HEK293 (cell line): ENCODE measurements around the gene TEP1.

ENCODE experiments used
- CTCF ChIA-PET: fragments of 350-600 bp; formaldehyde crosslinking; extraction: SDS; loops from one replicate; lab custom pipeline; 2021; ENCODE audit warnings: antibody characterized with exemption; lab: Yijun Ruan, JAX
- POLR2A ChIA-PET: fragments of 300-600 bp; formaldehyde crosslinking; extraction: SDS; loops from one replicate; lab custom pipeline; 2020; ENCODE audit warnings: antibody characterized with exemption, inconsistent platforms; lab: Yijun Ruan, JAX
- H3K27ac ChIP-seq: fragments of 200-500 bp; sonication (Bioruptor generic); 2 replicates; pipeline ENCODE4 v1.5.1; 2014; ENCODE audit warnings: low read depth, low read length, control low read depth, inconsistent platforms; ENCODE audit errors: extremely low read depth
- H3K36me3 ChIP-seq, 2 experiments: fragments of 200-500 bp in 1 of 2; sonication (Bioruptor generic) in 1 of 2; 1 replicate in 1 of 2; 2 replicates in 1 of 2; pipeline ENCODE4 v1.5.1; 2014 to 2017; ENCODE audit warnings: inconsistent platforms in 2 of 2, low read length in 2 of 2; ENCODE audit not compliant: control insufficient read depth in 2 of 2, insufficient read depth in 1 of 2
- H3K4me1 ChIP-seq: fragments of 200-500 bp; sonication (Bioruptor generic); 2 replicates; pipeline ENCODE4 v1.5.1; 2014; ENCODE audit warnings: mild to moderate bottlenecking, low read length, inconsistent platforms; ENCODE audit not compliant: control insufficient read depth, insufficient read depth
- H3K4me3 ChIP-seq: 2 replicates; pipeline ENCODE4 v1.5.1; 2011; ENCODE audit warnings: low read depth, mild to moderate bottlenecking, control low read depth, low read length, moderate library complexity
- H3K9me3 ChIP-seq: fragments of 200-500 bp; sonication (Bioruptor generic); 2 replicates; pipeline ENCODE4 v1.5.1; 2014; ENCODE audit warnings: low read depth, low read length, inconsistent platforms; ENCODE audit not compliant: control insufficient read depth, insufficient read depth
- INSM2 ChIP-seq: fragments of 450-650 bp; formaldehyde crosslinking; IDR thresholded peaks from 2 replicates; pipeline ENCODE4 v1.5.1; 2016; ENCODE audit warnings: missing biosample characterization, missing genetic modification characterization
- SALL2 ChIP-seq: fragments of 450-650 bp; formaldehyde crosslinking; IDR thresholded peaks from 2 replicates; pipeline ENCODE4 v1.5.0; 2017; ENCODE audit warnings: missing biosample characterization, mild to moderate bottlenecking, missing genetic modification characterization, borderline replicate concordance
- SP2 ChIP-seq: fragments of 450-650 bp; formaldehyde crosslinking; IDR thresholded peaks from 2 replicates; pipeline ENCODE4 v1.5.1; 2016; ENCODE audit warnings: missing biosample characterization, missing genetic modification characterization
- TRIM28 ChIP-seq: IDR thresholded peaks from 2 replicates; pipeline ENCODE4 v1.6.1; 2011; ENCODE audit warnings: low read length, control low read depth, borderline replicate concordance
- ZFP3 ChIP-seq: fragments of 450-650 bp; formaldehyde crosslinking; IDR thresholded peaks from 2 replicates; pipeline ENCODE4 v1.5.1; 2016; ENCODE audit warnings: low read depth, missing biosample characterization, missing genetic modification characterization
- ZNF133 ChIP-seq: fragments of 450-650 bp; formaldehyde crosslinking; IDR thresholded peaks from 2 replicates; pipeline ENCODE4 v1.5.1; 2016; ENCODE audit warnings: missing biosample characterization, missing genetic modification characterization
- ZNF148 ChIP-seq: fragments of 450-650 bp; formaldehyde crosslinking; IDR thresholded peaks from 2 replicates; pipeline ENCODE4 v1.5.0; 2017; ENCODE audit warnings: missing biosample characterization, missing genetic modification characterization, borderline replicate concordance
- ZNF366 ChIP-seq: fragments of 450-650 bp; formaldehyde crosslinking; conservative IDR thresholded peaks from 2 replicates; pipeline ENCODE4 v1.5.1; 2016; ENCODE audit warnings: missing biosample characterization, missing genetic modification characterization
- ZNF404 ChIP-seq: fragments of 450-650 bp; formaldehyde crosslinking; IDR thresholded peaks from 2 replicates; pipeline ENCODE4 v1.5.1; 2017; ENCODE audit warnings: missing biosample characterization, missing genetic modification characterization
- ZNF555 ChIP-seq: fragments of 450-650 bp; formaldehyde crosslinking; conservative IDR thresholded peaks from 2 replicates; pipeline ENCODE4 v1.5.1; 2017; ENCODE audit warnings: missing biosample characterization, mild to moderate bottlenecking, missing genetic modification characterization, inconsistent platforms
- ZNF621 ChIP-seq: fragments of 450-650 bp; formaldehyde crosslinking; IDR thresholded peaks from 2 replicates; pipeline ENCODE4 v1.5.1; 2017; ENCODE audit warnings: missing biosample characterization, missing genetic modification characterization
- ZNF624 ChIP-seq: fragments of 450-650 bp; formaldehyde crosslinking; IDR thresholded peaks from 2 replicates; pipeline ENCODE4 v1.5.1; 2017; ENCODE audit warnings: missing biosample characterization, missing genetic modification characterization
- ZNF670 ChIP-seq: fragments of 450-650 bp; formaldehyde crosslinking; IDR thresholded peaks from 2 replicates; pipeline ENCODE4 v1.5.1; 2016; ENCODE audit warnings: missing biosample characterization, missing genetic modification characterization, low read depth
- ZNF701 ChIP-seq: fragments of 450-650 bp; formaldehyde crosslinking; IDR thresholded peaks from 2 replicates; pipeline ENCODE4 v1.5.1; 2016; ENCODE audit warnings: missing biosample characterization, missing genetic modification characterization
- ZSCAN30 ChIP-seq: fragments of 450-650 bp; IDR thresholded peaks from 2 replicates; pipeline ENCODE4 v1.5.1; 2018; ENCODE audit warnings: missing biosample characterization, mild to moderate bottlenecking, missing genetic modification characterization, moderate library complexity
- ZSCAN4 ChIP-seq: fragments of 450-650 bp; formaldehyde crosslinking; IDR thresholded peaks from 2 replicates; pipeline ENCODE4 v1.5.1; 2017; ENCODE audit warnings: missing biosample characterization, missing genetic modification characterization
- TF ChIP-seq, protein P1 (sequence below): fragments of 450-650 bp; formaldehyde crosslinking; IDR thresholded peaks from 2 replicates; pipeline ENCODE4 v1.5.1; 2016; ENCODE audit warnings: missing biosample characterization, missing genetic modification characterization, low read depth
- TF ChIP-seq, protein P2 (sequence below): fragments of 450-650 bp; formaldehyde crosslinking; IDR thresholded peaks from 2 replicates; pipeline ENCODE4 v1.5.1; 2017; ENCODE audit warnings: missing biosample characterization, missing genetic modification characterization

Gene TEP1

DNA sequence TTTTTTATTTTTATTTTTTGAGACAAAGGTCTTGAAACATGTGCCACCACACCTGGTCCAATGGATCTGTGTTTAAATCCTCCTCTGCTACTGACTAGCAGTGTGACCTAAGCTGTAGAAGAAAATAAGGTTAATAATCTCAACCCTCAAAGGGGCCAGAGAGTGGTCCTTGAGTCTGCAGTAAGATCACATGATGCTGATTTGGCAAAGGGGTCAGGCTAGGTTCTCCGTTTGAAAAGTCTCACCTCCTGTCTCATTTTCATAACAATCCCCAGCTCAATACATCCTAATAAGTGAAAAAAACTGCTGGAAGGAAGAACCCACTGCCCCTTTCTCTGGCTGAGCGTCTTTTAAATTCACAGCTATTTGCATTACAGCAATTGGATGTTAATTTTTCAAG, 8.0 kb upstream of the TEP1 start:
- Histone ChIP-seq H3K36me3 (no peaks in the 10 kb centered on the region), H3K27ac (no peak overlapping the region), H3K4me1 (peaks cover 3% of the 10 kb centered on the region; the same call in 1 of the 2 replicates), H3K9me3 (no peaks in the 10 kb centered on the region), H3K4me3 (no peak overlapping the region)
- ChIA-PET CTCF (interaction anchor here (0.6 to 0.7 kb wide), 2 partner anchors 11 to 216 kb away, joined by 3 to 5 read pairs; no protein-coding TSS in a partner anchor), POLR2A (interaction anchor here (0.9 kb wide), 1 partner anchor 33 kb away, joined by 3 read pairs; the partner anchor contains the start of genes APEX1 and OSGEP)
- TF ChIP-seq ZNF148 (tag by site-specific recombination) = no peak
- no peak for TF ChIP-seq ZNF624
- TF ChIP-seq ZNF701 (tag by site-specific recombination) = no peak
- no peak for TF ChIP-seq ZNF404 (tag by site-specific recombination)
- TF ChIP-seq, protein P1, sequence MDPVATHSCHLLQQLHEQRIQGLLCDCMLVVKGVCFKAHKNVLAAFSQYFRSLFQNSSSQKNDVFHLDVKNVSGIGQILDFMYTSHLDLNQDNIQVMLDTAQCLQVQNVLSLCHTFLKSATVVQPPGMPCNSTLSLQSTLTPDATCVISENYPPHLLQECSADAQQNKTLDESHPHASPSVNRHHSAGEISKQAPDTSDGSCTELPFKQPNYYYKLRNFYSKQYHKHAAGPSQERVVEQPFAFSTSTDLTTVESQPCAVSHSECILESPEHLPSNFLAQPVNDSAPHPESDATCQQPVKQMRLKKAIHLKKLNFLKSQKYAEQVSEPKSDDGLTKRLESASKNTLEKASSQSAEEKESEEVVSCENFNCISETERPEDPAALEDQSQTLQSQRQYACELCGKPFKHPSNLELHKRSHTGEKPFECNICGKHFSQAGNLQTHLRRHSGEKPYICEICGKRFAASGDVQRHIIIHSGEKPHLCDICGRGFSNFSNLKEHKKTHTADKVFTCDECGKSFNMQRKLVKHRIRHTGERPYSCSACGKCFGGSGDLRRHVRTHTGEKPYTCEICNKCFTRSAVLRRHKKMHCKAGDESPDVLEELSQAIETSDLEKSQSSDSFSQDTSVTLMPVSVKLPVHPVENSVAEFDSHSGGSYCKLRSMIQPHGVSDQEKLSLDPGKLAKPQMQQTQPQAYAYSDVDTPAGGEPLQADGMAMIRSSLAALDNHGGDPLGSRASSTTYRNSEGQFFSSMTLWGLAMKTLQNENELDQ (tag by site-specific recombination) = no peak
- no peak for TF ChIP-seq INSM2 (tag by site-specific recombination)
- no peak for TF ChIP-seq SP2
- no peak for TF ChIP-seq ZNF366 (tag by site-specific recombination)
- no peak for TF ChIP-seq ZNF555 (tag by site-specific recombination)
- no peak for TF ChIP-seq ZSCAN4
- no peak for TF ChIP-seq ZFP3
- TF ChIP-seq TRIM28 = no peak
- TF ChIP-seq, protein P2, sequence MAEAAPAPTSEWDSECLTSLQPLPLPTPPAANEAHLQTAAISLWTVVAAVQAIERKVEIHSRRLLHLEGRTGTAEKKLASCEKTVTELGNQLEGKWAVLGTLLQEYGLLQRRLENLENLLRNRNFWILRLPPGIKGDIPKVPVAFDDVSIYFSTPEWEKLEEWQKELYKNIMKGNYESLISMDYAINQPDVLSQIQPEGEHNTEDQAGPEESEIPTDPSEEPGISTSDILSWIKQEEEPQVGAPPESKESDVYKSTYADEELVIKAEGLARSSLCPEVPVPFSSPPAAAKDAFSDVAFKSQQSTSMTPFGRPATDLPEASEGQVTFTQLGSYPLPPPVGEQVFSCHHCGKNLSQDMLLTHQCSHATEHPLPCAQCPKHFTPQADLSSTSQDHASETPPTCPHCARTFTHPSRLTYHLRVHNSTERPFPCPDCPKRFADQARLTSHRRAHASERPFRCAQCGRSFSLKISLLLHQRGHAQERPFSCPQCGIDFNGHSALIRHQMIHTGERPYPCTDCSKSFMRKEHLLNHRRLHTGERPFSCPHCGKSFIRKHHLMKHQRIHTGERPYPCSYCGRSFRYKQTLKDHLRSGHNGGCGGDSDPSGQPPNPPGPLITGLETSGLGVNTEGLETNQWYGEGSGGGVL (tag by site-specific recombination) = no peak
- TF ChIP-seq SALL2 (tag by site-specific recombination) = no peak
- no peak for TF ChIP-seq ZSCAN30 (tag by site-specific recombination)
- no peak for TF ChIP-seq ZNF621 (tag by site-specific recombination)

DNA sequence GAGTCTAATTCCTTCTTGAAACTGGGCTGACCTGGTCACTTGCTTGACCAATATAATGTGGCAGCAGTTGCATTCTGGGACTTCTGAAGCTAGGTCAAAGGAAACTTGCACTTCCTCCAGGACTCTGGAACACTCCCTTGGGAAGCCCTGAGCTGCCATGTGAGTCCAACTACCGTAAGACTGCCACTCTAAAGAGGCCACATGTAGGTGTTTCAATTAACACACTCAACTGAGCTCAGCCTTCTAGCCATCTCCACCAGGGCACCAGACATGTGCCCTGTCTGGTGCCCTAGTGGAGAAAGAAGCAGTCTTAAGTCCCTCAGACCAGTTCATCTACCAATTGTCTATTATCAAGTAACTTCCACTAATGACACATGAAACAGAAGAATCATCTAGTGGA, 6.1 kb upstream of the TEP1 start:
- POLR2A ChIA-PET = no interaction called here

More for the DNA sequence above, 6.1 kb upstream of the TEP1 start:
- Histone ChIP-seq H3K4me3 (no peak overlapping the region), H3K4me1 (peaks cover 7% of the 10 kb centered on the region; the same call in 1 of the 2 replicates), H3K9me3 (no peaks in the 10 kb centered on the region), H3K27ac (no peak overlapping the region)
- CTCF ChIA-PET = no interaction called here
- no peak for TF ChIP-seq ZNF670
- TF ChIP-seq ZNF133 (tag by site-specific recombination) = peak; percentile 67; the same call in 1 of the 2 replicates
- TF ChIP-seq, all 188 proteins: peak for 1
- no peaks in the 10 kb centered on the region for H3K36me3 ChIP-seq
